ENCODE measurements around the gene MLEC.
"Not testable (repeated sequence)": the region's sequence is repeated elsewhere in the genome, so short reads cannot be mapped to it uniquely, and the experiment has no call there.

The MLEC gene

GRCh38 chr12:120724720-120725119 lies 37.8 kb downstream of the MLEC start:
- peaks cover 11% of the 10 kb centered on the region; the same call in 1 of the 2 replicates for H3K4me1 ChIP-seq (ENCODE audit: control insufficient read depth, insufficient read depth, low read length)
- peak overlapping the region; percentile 72 for H3K4me3 ChIP-seq (ENCODE audit: low read depth, low read length)
- H3K27me3 ChIP-seq (ENCODE audit: control insufficient read depth, insufficient read depth, low read length) = 0 out of 2 replicates have a peak, but pooled peaks cover 6% of the 10 kb centered on the region
- H3K36me3 ChIP-seq (ENCODE audit: control insufficient read depth, insufficient read depth, low read length) = peaks cover 44% of the 10 kb centered on the region
- no peak overlapping the region for H3K27ac ChIP-seq (ENCODE audit: low read depth, low read length)
- H3K9me3 ChIP-seq (ENCODE audit: control insufficient read depth, insufficient read depth, low read depth, low read length) = no peaks in the 10 kb centered on the region
- H3K9ac ChIP-seq (ENCODE audit: low read length) = no peak overlapping the region

DNA sequence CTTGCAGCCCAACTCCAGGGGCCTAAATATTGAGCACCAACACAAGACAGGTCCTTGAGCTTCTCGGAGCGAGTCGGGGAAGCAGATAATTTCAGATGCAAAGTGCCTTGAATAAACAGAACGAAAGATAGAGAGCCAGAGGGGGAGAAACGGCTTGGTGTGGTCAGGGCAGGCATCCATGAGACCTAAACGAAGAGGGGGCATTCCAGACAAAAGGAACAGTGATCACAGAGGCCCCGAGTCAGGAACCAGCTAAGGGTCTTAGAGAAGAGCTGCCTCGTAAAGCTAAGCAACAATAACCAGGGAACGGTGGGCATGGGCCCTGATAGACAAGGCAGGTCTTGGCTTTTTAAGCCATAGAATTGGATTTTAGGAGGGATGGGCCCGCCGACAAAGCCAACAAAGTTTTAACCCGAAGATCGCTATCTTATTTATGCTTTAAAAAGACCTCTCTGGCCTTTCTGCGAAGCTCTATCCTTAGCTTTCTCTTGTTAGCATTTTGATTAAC lies 38.3 kb downstream of the MLEC start:
- Histone ChIP-seq H3K27ac (ENCODE audit: low read depth, low read length) (no peak overlapping the region), H3K36me3 (ENCODE audit: control insufficient read depth, insufficient read depth, low read length) (peaks cover 41% of the 10 kb centered on the region), H3K9me3 (ENCODE audit: control insufficient read depth, insufficient read depth, low read depth, low read length) (no peaks in the 10 kb centered on the region), H3K9ac (ENCODE audit: low read length) (peak overlapping the region; percentile 38), H3K4me1 (ENCODE audit: control insufficient read depth, insufficient read depth, low read length) (peaks cover 11% of the 10 kb centered on the region; the same call in 1 of the 2 replicates), H3K27me3 (ENCODE audit: control insufficient read depth, insufficient read depth, low read length) (0 out of 2 replicates have a peak, but pooled peaks cover 6% of the 10 kb centered on the region), H3K4me3 (ENCODE audit: low read depth, low read length) (peak overlapping the region; percentile 72)

DNA sequence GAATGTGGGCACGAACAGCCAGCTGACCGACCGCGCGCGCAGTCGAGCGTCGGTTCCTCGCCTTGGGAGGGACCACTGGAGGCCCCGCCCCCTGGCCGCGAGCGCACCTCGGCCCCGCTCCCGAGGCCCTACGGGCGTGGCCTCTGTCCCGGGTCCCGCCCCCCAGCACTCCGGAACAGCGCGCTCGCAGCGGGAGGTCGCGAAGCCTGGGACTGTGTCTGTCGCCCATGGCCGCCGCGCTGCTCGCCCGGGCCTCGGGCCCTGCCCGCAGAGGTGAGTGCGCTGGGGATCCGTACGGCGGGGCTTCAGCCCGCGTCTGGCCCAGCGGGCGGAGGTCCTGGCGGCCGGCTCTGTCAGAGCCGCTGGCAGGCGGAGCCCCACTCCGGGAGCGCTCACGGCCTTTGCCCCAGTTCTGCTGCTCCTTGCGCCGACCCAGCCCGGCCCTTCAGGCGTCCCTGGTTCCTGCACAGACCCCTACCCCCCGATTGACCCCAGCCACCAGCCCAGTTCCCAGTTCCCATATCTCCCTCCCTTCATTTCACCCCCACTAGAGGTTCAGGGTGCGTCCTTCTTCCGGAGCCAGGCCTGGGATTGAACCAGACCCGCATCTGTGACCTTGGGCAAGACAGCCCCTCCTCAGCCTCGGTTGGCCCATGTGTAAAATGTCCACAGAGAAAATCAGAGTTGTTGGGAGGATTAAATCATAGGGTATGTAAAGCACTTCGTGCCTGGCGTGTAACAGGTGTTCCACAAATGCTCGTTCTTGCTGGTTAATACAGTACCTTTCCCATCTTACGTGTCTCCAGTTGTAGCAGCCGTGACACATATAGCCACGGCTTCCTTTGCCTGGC lies 38.9 kb downstream of the MLEC start, which contains the start of gene ACADS:
Gene ACADS (plus strand): TSS at position 168 of the 851 bp plus-strand sequence. CDS start 60 bp downstream, at position 228.
- Histone ChIP-seq H3K27me3 (ENCODE audit: control insufficient read depth, insufficient read depth, low read length) (0 out of 2 replicates have a peak, but pooled peaks cover 6% of the 10 kb centered on the region), H3K9me3 (ENCODE audit: control insufficient read depth, insufficient read depth, low read depth, low read length) (no peaks in the 10 kb centered on the region), H3K4me3 (ENCODE audit: low read depth, low read length) (peak within 1 kb of the TSS; percentile 72), H3K27ac (ENCODE audit: low read depth, low read length) (no peak within 1 kb of the TSS), H3K9ac (ENCODE audit: low read length) (peak within 1 kb of the TSS; percentile 38), H3K36me3 (ENCODE audit: control insufficient read depth, insufficient read depth, low read length) (peaks cover 34% of the 10 kb centered on the region), H3K4me1 (ENCODE audit: control insufficient read depth, insufficient read depth, low read length) (peaks cover 11% of the 10 kb centered on the region; the same call in 1 of the 2 replicates)

DNA sequence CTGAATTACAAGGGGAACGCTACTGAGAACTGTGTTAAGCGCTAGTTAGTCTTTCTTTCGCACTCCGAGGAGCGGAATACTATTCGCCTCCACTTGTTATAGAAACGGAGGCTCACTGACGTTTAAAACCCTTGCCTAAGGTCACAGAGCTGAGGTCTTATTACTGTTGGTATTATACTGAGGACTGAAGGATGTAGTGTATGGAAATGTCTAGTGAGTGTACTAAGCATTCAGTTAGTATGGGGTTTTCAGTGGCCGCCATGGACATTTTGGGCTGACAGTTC lies 39.5 kb downstream of the MLEC start:
- Histone ChIP-seq H3K27me3 (ENCODE audit: control insufficient read depth, insufficient read depth, low read length) (0 out of 2 replicates have a peak, but pooled peaks cover 6% of the 10 kb centered on the region), H3K4me3 (ENCODE audit: low read depth, low read length) (peak overlapping the region; percentile 72), H3K9me3 (ENCODE audit: control insufficient read depth, insufficient read depth, low read depth, low read length) (no peaks in the 10 kb centered on the region), H3K36me3 (ENCODE audit: control insufficient read depth, insufficient read depth, low read length) (peaks cover 28% of the 10 kb centered on the region), H3K27ac (ENCODE audit: low read depth, low read length) (no peak overlapping the region), H3K9ac (ENCODE audit: low read length) (peak overlapping the region; percentile 36), H3K4me1 (ENCODE audit: control insufficient read depth, insufficient read depth, low read length) (peaks cover 11% of the 10 kb centered on the region; the same call in 1 of the 2 replicates)

DNA sequence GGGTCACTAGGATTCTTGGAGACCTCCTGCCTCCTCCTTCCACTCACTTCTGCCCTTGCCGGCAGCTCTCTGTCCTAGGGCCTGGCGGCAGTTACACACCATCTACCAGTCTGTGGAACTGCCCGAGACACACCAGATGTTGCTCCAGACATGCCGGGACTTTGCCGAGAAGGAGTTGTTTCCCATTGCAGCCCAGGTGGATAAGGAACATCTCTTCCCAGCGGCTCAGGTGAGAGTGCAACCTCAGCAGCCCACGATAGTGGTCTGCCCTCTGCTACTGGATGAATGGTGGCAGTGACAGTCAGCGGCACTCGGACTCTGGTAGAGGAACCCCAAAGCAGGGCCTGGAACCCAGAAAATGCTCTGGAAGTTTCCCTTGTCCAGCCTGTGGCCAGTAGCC lies 40.0 kb downstream of the MLEC start:
- Histone ChIP-seq H3K36me3 (ENCODE audit: control insufficient read depth, insufficient read depth, low read length) (peaks cover 23% of the 10 kb centered on the region), H3K9me3 (ENCODE audit: control insufficient read depth, insufficient read depth, low read depth, low read length) (no peaks in the 10 kb centered on the region), H3K27me3 (ENCODE audit: control insufficient read depth, insufficient read depth, low read length) (0 out of 2 replicates have a peak, but pooled peaks cover 6% of the 10 kb centered on the region), H3K4me3 (ENCODE audit: low read depth, low read length) (no peak overlapping the region), H3K4me1 (ENCODE audit: control insufficient read depth, insufficient read depth, low read length) (peaks cover 11% of the 10 kb centered on the region; the same call in 1 of the 2 replicates), H3K9ac (ENCODE audit: low read length) (no peak overlapping the region), H3K27ac (ENCODE audit: low read depth, low read length) (no peak overlapping the region)

DNA sequence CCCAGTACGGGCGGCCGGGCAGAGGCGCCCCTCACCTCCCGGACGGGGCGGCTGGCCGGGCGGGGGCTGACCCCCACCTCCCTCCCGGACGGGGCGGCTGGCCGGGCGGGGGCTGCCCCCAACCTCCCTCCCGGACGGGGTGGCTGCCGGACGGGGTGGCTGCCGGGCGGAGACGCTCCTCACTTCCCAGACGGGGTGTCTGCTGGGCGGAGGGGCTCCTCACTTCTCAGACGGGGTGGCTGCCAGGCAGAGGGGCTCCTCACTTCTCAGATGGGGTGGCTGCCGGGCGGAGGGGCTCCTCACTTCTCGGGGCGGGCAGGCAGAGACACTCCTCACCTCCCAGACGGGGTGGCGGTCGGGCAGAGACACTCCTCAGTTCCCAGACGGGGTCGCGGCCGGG lies 45.2 kb downstream of the MLEC start:
- not testable (repeated sequence) for H3K27me3 ChIP-seq (ENCODE audit: control insufficient read depth, insufficient read depth, low read length); H3K9me3 ChIP-seq (ENCODE audit: control insufficient read depth, insufficient read depth, low read depth, low read length); H3K9ac ChIP-seq (ENCODE audit: low read length); H3K36me3 ChIP-seq (ENCODE audit: control insufficient read depth, insufficient read depth, low read length); H3K4me1 ChIP-seq (ENCODE audit: control insufficient read depth, insufficient read depth, low read length); H3K4me3 ChIP-seq (ENCODE audit: low read depth, low read length); H3K27ac ChIP-seq (ENCODE audit: low read depth, low read length)

DNA sequence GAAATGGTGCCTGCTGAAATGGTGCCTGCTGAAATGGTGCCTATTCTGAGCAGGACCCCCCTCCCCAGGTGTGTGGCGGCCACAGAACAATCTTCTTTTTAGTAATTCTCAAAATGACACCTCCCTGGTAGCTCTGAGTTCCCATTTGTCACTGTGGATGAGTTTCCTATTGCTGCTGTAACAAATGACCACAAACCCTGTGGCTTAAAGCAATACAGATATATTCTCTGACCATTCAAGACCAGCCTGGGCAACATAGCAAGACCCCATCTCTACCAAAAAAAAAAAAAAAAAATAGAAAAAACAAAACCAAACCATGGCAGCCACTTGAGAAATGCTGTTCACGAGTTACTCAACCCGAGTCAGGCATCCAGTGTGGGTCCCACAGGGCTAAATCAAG lies 46.6 kb downstream of the MLEC start:
- no peaks in the 10 kb centered on the region for H3K27me3 ChIP-seq (ENCODE audit: control insufficient read depth, insufficient read depth, low read length)
- H3K27ac ChIP-seq (ENCODE audit: low read depth, low read length) = no peak overlapping the region
- no peak overlapping the region for H3K4me3 ChIP-seq (ENCODE audit: low read depth, low read length)
- H3K9ac ChIP-seq (ENCODE audit: low read length) = no peak overlapping the region
- H3K9me3 ChIP-seq (ENCODE audit: control insufficient read depth, insufficient read depth, low read depth, low read length) = peaks cover 5% of the 10 kb centered on the region; the same call in 1 of the 2 replicates
- H3K4me1 ChIP-seq (ENCODE audit: control insufficient read depth, insufficient read depth, low read length) = no peaks in the 10 kb centered on the region
- peaks cover 3% of the 10 kb centered on the region; the same call in 1 of the 2 replicates for H3K36me3 ChIP-seq (ENCODE audit: control insufficient read depth, insufficient read depth, low read length)

DNA sequence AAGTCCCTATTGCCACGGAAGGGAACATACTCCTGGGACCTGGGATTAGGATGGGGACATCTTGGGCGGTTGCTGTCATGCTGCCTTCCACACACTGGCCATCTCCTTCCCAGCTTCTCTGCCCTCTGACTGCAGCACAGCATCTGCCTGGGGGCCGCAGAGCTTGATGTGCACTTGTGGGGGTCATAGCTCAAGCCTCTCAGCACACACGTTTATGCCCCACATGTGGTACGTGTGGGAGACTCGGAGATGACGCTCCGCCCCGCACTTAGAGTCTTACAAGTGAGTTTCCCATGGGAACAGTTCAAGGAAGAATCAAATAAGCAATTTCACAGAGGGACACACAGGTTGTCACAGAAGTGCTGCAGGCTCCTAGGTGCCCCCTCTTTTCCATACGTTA lies 47.3 kb downstream of the MLEC start:
- no peak overlapping the region for H3K4me3 ChIP-seq (ENCODE audit: low read depth, low read length)
- H3K4me1 ChIP-seq (ENCODE audit: control insufficient read depth, insufficient read depth, low read length) = no peaks in the 10 kb centered on the region
- peaks cover 3% of the 10 kb centered on the region; the same call in 1 of the 2 replicates for H3K36me3 ChIP-seq (ENCODE audit: control insufficient read depth, insufficient read depth, low read length)
- H3K9me3 ChIP-seq (ENCODE audit: control insufficient read depth, insufficient read depth, low read depth, low read length) = peaks cover 5% of the 10 kb centered on the region; the same call in 1 of the 2 replicates
- H3K27me3 ChIP-seq (ENCODE audit: control insufficient read depth, insufficient read depth, low read length) = no peaks in the 10 kb centered on the region
- H3K9ac ChIP-seq (ENCODE audit: low read length) = no peak overlapping the region
- no peak overlapping the region for H3K27ac ChIP-seq (ENCODE audit: low read depth, low read length)

- no peaks in the 10 kb centered on the region for H3K36me3 ChIP-seq (ENCODE audit: control insufficient read depth, insufficient read depth, low read length)
- no peak overlapping the region for H3K4me3 ChIP-seq (ENCODE audit: low read depth, low read length)
- H3K4me1 ChIP-seq (ENCODE audit: control insufficient read depth, insufficient read depth, low read length) = no peaks in the 10 kb centered on the region
- no peak overlapping the region for H3K9ac ChIP-seq (ENCODE audit: low read length)
- peaks cover 5% of the 10 kb centered on the region; the same call in 1 of the 2 replicates for H3K9me3 ChIP-seq (ENCODE audit: control insufficient read depth, insufficient read depth, low read depth, low read length)
- H3K27me3 ChIP-seq (ENCODE audit: control insufficient read depth, insufficient read depth, low read length) = no peaks in the 10 kb centered on the region
- H3K27ac ChIP-seq (ENCODE audit: low read depth, low read length) = no peak overlapping the region
These were observed 48.2 kb downstream of the MLEC start for GRCh38 chr12:120735181-120735580.

- no peak overlapping the region for H3K27ac ChIP-seq (ENCODE audit: low read depth, low read length)
- H3K9me3 ChIP-seq (ENCODE audit: control insufficient read depth, insufficient read depth, low read depth, low read length) = peaks cover 5% of the 10 kb centered on the region; the same call in 1 of the 2 replicates
- H3K27me3 ChIP-seq (ENCODE audit: control insufficient read depth, insufficient read depth, low read length) = no peaks in the 10 kb centered on the region
- no peak overlapping the region for H3K9ac ChIP-seq (ENCODE audit: low read length)
- no peaks in the 10 kb centered on the region for H3K36me3 ChIP-seq (ENCODE audit: control insufficient read depth, insufficient read depth, low read length)
- no peaks in the 10 kb centered on the region for H3K4me1 ChIP-seq (ENCODE audit: control insufficient read depth, insufficient read depth, low read length)
- H3K4me3 ChIP-seq (ENCODE audit: low read depth, low read length) = no peak overlapping the region
These were observed 49.7 kb downstream of the MLEC start for GRCh38 chr12:120736404-120737331.
